Skin of body (tissue), 2 donors: ENCODE data around the gene MED28. TPM values are rescaled to one million over a fixed set of nuclear protein-coding genes. Genes with fewer than 3 reads are reported as not detected.

ENCODE experiments used
- DNase-seq: peaks from one replicate; lab custom pipeline; 2025; lab: John Stamatoyannopoulos, UW
- total RNA-seq: library from RNA; depleted of rRNA; stranded (reverse); fragments of >200 nt; gene quantifications from one replicate; pipeline ENCODE4 v1.2.3, GENCODE V29; 2014

MED28 gene
- total RNA-seq, 1 donor from 2014 or later, result 19.9 TPM

GRCh38 chr4:17665346-17665745 is 50.9 kb downstream of the MED28 start:
- no peak for DNase-seq

- no peak for DNase-seq
Measured at GRCh38 chr4:17665852-17666251, 51.4 kb downstream of the MED28 start.

- no peak for DNase-seq
Measured at GRCh38 chr4:17667253-17667652, 52.8 kb downstream of the MED28 start.

GRCh38 chr4:17667653-17668201 is 53.3 kb downstream of the MED28 start:
- no peak for DNase-seq

GRCh38 chr4:17670423-17670822 is 56.0 kb downstream of the MED28 start:
- no peak for DNase-seq

- no peak for DNase-seq
Measured at GRCh38 chr4:17680559-17681280, 66.3 kb downstream of the MED28 start.

GRCh38 chr4:17681281-17682221 is 67.1 kb downstream of the MED28 start:
- no peak for DNase-seq

GRCh38 chr4:17682222-17682566 is 67.8 kb downstream of the MED28 start:
- DNase-seq, result no peak

Other genes starting within 250 kb of the MED28 start
- gene QDPR, start 102.6 kb upstream of the MED28 start, total RNA-seq, result 27.8 TPM
- gene CLRN2, start 99.5 kb upstream of the MED28 start, total RNA-seq, result not detected
- 68.0 TPM for gene LAP3, start 37.4 kb upstream of the MED28 start, total RNA-seq
- gene FAM184B, start 167.0 kb downstream of the MED28 start, total RNA-seq, result 0.69 TPM
- 28.0 TPM for gene DCAF16, start 196.1 kb downstream of the MED28 start, total RNA-seq
- 16.2 TPM for gene NCAPG, start 196.3 kb downstream of the MED28 start, total RNA-seq